ENCODE measurements around the gene TPCN2.

Gene TPCN2

DNA sequence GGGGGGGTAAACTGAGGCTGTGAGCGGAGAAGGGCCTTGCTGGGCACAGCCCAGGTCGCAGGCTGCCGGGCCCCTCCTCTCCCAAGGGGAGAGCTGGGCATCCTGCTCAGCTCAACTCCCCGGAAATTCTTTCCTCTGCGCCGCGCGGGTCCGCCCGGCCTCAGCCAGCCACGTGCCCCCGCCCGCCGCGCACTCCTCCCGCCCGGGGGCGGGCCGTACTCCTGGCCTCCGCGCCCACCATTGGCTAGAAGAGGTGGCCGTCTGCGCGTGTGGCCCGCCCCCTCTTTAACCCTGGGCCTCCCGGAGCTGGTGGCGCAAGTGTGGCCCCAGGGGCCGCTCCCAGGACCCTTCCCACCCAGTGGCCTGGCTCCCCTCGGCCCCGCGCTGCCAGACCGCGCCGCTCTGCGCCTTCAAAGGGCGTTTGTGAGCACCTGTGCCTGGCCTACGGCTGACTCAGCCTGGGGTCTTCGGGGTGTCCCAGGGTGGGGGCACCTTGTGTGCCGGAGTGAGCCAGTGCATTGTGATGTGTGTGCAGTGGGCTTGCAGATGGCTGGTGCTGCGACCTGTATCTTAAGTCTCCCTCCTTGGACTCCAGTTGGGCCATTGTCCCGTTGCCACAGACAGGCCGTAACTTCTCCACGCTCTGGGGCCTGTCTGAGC is 37.6 kb upstream of the TPCN2 start:
- DNase-seq, result peak; percentile 47

DNA sequence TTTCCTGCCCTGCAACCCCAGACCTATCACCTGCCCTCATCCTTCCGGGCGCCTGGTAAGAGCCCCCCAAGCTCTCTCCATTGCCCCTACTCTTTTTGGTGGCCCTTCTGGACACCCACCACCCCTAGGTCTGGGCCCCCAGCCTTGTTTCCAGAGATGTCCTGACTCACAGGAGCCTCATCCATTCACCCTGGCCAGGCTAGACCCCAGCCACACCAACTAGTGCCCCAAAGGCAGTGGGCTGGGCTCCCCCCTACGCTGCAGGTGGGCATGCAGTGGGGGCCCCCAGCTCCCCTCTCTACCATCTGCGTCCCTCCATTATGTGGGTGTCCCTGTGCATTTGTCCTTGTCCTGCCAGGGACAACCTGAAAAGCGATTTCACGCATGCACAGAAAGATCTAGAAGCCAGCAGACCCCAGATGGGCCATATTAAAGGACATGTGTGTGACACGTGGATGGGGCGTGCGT is 37.1 kb upstream of the TPCN2 start:
- no peak for DNase-seq

DNA sequence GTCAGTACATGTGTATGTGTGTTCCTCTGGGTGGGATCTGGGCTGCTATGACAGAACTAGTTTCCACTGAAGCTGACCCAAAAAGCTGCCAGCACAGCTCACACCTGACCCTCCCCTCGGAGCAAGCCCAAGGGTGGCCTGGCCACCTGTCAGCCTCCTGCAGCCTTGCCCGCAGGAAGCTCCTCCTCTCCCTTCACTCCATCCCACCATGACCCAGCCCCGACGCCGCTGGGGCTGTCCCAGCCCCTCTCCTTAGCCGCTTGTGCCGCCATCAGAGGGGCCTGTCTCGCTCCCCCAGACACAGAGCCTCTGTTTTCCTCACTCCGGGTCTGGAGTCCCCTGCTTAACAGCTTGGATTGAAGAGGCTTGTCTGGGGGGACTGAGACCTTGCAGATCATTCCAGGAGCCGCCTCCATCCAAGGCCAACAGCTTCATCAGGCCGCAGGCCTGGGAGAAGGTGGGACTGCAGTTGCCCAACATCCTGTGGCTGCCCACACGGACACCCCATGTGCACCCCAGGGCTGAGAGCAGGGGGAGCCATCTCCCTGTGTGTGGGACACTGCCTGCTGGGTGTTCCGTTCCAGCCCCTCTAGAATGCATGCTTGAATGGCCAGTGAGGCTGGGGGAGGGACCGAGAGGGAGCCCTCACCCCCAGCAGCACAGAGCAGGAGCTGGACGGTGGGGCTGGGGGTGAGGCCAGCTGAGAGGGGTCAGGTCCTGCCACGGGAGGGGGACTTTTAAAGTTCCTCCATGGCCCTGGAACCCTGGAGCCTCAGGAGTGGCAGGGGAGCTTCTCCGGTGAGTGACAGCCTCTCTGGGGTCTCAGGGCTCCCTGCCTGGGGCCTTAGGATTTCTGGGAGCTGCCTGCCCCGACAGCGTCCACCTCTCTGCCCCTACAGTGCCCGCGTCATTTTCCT is 36.4 kb upstream of the TPCN2 start:
- no peak for DNase-seq

DNA sequence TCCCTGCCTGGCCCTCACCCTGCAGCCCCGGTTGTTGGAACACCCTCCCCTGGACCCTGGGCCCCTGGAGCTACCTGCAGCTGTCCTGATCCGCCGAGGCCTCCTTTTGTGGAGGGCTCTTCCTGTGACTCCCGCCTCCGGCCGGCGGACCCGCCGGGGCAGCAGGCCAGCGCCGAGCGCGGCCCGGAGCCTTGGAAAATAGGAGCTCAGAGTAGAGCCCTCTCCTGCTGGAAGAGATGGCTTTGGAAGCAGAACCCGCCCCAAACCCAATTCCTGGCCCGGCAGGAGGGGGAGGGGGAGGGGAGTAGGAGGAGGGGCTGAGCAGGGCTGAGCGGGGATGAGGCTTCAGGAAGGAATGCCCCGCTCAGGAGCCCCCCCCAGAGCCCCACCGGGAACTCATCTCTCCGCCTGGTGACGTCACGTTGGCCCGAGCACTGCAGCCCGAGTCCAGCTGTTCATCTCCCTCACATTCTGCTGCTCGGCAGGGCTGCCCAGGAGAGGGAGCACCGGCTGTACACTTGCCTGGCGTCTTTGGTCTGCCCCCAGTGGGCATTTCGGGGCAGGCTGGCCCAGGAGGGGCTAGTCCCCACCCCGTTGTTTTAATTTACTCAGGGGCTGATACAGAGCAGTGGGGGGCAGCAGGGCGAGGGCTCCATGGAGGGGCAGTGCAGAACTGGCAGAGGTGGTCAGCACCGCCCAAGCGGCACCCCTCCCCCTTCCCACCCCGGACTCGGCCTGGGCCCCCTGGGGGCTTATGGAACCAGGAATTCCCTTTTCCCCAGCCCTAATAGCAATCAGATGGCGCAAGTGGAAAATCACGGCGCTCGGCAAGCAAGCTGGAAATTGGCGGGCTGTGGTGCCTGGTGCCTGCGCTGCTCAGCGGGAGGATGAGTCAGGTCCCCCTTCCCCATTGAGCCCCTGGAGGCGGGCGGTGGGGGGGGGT is 35.5 kb upstream of the TPCN2 start, which contains the start of gene MRGPRF:
Gene MRGPRF, minus strand, starts transcription at position 238 of the 943 bp plus-strand sequence. CDS start 3,345 bp downstream, outside the sequence.
- DNase-seq, result no peak

DNA sequence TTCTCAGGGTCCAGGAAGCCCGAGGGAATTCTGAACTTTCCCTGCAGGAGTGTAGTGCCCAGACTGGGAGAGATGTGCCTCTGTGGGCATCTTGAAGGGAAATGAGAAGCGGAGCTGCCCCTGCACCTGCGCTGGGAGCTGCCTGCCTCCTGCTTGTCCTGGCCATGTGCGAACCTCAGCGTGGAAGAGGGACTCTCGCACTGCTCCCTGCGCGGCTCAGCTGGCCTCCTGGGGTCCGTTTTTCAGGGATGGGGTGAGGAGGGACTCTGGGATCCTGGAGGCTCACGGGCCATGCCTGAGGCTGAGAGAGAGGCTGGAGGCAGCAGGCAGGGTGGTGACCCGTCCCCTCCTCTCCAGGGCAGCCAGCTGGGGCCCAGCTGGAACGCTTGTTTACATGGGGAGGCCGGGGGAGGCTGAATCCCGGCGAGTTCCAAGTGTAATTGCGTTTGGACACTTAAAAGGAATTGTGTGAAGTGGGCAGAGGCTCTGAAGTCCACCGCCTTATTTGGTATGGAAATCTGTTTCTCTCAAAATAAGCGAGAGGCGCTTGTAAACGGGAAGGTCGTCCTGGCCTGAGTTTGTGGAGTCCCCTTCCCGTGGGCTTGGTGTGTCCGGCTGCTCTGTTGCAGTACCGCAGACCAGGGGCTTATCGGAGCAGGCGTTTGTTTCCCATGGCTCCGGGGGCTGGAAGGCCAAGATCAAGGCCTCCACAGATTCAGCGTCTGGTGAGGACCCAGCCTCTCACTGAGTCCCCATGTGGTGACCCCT is 34.5 kb upstream of the TPCN2 start:
- no peak for DNase-seq

DNA sequence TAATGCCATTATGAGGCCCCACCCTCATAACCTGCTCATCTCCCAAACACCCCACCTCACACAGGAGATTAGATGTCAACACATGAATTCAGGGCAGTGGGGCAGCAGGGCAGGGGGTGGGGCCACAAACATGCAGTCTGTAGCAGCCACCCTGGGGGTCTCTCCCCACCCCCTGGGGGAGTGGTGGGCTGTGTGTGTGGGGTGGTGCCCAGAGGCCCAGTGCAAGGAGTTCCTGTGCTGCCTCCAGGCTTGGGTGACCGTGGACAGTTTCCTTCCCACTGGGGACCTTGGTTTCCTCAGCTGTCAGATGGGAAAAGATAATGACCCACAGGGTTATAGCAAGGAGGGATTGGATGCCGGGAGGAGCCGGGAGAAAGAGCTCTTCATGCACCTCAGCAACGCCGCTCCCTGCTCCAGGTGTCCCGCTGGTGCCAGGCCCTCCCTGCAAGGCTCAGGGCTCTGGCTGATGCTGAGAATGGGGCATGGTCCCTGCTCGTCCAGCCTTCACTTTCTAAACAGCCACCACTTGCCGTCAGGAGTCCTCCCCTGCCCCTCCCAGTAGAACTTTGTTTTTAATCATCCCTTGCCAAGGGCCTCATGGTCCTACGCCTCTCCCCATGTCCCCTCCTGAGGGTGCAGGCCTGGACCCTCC is 33.7 kb upstream of the TPCN2 start:
- no peak for DNase-seq

DNA sequence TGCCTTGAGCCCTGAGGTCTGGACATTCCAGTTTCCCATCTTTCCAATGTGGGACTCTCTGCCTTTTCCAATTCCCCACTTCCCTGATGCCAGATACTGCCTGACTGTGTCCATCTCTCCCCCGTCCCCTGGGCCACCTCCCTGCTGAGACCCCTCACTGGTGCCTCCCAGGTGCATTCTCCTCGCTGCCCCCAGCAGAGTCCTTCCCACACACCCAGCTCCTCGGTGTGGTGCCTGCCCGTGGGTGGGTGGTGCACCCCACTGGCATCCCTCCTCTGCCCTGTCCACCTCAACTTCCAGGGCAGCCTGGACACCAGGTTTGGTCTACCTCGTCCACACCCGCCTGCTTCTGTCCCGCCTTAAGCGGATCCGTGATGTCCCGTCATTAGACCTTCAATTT is 30.8 kb upstream of the TPCN2 start:
- no peak for DNase-seq

DNA sequence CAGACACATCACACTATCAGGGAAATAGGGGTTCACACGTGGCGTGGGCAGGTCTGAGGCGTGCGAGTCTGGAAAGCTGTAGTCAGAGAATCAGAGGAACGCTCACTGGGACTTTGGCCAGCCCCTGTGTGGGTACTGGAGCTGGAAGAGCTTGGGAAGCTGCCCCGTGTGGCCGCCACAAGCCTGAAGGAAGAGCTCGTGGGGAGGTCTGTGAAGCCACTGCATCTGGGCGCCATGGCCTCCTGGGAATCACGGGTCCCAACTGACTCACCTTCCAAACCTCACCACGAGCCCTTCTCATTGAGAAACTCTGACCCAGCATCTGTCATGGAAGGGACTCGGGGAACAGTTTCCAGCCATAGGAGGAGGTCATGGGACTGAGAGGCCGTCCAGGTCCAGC is 29.8 kb upstream of the TPCN2 start:
- DNase-seq, result no peak

DNA sequence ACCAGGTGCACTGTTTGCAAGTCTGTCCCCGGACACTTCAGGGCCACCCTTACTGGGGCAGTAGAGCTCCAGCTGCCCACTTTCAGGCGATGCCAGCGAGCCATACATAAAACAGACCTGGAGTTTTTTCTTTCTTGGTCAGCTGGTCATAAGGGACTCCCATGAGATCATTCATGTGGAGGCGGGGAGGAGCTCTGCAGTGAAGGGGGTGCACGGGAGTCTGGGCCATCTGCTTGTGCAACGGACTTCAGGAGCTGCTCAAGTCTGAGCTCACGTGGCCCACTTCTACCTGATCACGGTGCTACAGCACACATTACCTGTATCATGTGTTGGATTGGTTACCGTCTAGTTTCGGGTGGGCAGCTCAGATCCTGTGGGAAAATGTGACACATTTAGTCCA is 26.5 kb upstream of the TPCN2 start:
- DNase-seq, result no peak

DNA sequence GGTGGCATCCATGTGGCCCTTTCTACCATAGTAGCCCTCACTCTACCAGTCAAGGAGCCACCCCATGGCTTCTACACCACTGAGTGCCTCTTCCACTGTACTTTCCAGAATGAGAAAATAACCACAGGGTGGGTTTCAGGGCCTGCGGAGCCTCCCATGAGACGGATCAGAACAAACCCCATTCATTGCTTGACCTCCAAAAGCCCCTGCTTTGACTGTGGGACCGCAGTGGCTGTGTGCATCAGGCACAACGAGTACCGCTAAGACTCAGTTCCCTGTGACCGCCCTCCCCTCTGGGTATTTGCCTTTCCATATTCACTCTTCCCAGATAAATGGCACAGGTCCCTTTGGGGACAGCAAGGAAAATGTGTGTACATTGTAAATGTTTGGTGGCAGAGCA is 24.2 kb upstream of the TPCN2 start:
- no peak for DNase-seq

DNA sequence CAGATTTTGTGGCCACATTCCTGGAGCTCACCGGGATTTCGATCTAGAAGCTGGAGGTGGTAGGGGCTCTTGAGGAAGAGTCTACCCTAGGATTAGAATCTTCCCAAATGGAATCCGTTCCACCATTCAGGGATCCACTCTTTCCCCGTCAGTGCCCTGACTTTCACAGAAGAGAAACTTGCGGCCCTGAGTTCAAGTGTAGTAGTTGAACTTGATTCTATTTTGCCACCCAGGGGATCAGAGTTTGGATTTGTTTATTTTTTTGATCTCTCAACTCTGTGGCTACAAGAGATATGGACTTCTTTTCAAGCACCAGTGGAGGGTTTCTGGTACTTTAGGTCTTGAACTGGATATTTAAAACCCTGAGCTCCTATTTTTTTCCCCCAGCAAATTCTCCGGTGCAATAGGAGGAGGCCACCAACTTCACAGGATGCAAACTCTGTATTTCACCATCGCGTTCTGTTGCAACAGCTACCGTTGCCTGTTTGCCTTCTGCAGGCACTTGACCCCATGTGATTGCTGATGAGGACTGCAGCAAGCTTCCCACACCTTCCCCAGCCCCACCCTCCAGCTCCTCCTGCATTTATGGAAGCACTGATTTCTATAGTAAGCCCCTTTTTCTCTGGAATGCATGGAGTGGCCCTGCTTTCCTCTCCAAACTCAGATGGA is 20.9 kb upstream of the TPCN2 start:
- no peak for DNase-seq

DNA sequence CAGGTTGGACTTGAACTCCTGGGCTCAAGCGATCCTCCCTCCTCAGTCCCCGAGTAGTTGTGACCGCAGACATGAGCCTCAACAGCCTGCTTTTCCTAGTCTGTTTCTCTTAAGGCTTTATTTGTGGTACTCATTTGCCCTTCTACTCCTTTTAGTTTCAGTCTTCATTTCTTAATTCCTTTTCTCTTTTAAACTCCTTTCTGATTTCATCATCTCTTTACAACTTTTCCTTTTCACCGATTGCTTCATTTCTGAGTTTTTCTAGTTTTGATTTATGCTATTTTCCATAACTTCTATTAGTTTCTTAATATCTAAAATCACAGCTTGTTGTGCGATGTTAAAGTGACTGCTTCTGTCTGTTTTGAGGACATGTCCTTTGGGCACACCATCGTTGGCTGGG is 18.4 kb upstream of the TPCN2 start:
- DNase-seq, result no peak

DNA sequence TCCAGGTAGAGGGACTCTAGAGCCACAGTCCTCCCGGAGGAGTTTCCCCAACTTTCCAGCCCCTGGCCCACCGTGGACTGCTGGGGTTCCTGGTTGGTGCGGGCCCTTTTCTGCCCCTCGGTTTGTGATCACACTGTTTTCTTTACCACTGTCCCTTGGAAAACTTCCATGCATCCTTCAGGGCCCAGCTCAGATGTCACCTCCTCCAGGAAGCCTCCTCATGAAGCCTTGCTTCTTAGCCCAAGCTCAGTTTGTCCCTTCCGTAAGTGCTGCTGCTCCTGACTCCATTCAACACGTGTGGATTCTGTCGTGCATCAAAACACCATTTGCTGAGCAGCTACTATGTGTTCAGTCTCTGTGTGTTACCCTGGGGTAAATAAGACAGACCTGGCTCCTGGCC is 15.9 kb upstream of the TPCN2 start:
- no peak for DNase-seq

DNA sequence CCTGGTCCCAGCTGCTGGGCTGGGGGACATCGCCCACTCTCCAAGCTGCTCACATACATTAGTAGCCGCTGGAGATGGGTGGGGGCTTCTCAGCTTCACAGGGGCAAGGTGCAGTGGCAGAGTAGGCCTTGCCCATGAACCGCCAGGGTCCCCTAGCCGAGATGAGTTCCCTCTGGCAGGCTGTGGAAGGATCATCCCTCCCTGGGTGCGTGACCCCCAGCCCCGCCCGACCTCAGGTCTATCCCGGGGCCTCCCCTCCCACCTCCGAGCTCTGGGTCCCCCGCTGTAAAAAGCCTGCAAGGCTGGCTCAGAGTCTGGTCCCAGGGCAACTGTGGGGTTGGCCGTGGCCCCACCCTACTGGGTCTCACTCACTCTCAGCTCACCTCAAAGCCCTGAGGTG is 15.3 kb upstream of the TPCN2 start:
- DNase-seq, result no peak

DNA sequence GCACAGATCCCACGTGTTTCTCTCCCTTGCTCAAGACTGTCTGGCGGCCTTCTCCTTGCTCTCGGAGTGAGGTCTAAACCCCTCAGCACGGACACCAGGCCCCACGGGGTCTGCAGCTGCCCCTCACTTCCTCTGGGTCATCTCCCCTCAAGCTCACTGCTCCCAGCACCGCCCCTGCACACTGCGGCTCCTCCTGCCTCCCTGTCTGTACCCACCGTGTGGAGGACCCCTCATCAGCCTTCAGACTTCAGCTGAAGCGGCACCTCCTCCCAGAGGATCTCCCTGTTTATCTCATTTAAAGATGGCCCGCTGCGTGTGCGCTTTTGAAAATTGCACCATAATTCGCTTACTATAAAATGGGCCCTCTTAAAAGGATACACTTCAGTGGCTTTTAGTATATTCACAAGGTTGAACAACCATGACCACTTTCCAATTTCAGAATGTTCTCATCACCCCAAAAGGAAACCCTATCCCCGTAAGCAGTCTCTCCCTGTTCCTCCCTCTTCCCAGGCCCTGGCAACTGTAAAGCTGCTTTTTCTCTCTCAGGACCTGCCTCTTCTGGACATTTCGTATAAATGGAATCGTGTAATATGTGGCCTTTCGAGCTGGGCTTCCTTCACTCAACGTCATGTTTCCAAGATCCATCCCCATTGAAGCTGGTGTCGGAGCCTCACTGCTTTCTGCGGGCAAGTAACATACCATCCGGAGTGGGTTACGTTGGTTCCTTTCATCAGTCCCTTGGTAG is 14.4 kb upstream of the TPCN2 start:
- DNase-seq, result no peak

DNA sequence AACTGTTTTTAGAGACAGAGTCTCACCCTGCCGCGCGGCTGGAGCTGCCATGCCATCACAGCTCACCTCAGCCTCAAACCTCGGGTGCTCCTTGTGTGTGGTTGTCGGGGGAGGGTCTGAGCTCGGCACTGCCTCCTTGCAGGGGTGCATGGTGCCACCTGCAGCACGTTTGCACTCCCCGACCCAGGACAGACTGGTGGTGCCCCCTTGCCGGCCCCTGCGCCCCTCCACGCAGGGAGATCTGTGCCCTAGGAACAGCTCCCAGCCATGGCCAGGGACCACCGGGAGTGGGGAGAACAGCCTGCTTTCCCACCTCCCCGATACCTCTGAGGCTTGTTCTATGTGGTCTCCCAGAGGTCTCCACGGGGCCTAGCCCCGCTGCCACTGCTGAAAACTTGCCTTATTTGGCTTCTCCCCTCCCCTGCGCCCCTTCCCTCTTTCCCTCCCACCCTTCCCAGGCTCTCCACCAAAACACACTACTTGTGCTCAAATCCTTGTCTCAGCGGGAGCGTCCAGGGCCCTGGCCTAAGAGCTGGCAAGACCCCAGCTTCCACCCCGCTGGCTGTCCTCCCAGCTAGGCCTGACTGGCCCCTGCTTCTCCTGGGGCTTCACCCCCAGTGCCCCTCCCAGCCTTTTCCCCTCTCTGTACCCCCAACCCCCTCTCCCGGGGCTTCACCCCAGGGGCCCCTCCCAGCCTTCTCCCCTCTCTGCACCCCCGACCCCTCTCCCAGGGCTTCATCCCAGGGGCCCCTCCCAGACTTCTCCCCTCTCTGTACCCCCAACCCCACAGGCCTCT is 13.4 kb upstream of the TPCN2 start:
- no peak for DNase-seq

DNA sequence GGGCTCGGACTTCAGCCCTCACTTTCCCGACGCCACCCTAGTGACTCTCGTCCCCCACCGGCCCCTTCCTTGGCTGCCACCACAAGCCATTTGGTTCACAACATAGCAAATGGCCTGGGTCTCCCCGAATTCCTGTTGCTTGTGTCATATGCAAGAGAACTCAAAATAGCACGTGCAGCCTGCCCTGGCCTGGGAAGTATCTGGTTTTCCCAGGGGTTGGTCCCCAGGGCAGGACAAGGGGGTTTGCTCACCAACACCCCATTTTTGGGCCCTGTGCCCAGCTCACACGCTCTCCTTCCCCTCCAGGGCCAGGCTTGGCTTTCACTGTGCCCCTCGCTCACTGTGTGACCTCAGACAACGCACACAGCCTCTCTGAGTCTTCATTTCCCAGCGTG is 12.8 kb upstream of the TPCN2 start:
- DNase-seq, result no peak

DNA sequence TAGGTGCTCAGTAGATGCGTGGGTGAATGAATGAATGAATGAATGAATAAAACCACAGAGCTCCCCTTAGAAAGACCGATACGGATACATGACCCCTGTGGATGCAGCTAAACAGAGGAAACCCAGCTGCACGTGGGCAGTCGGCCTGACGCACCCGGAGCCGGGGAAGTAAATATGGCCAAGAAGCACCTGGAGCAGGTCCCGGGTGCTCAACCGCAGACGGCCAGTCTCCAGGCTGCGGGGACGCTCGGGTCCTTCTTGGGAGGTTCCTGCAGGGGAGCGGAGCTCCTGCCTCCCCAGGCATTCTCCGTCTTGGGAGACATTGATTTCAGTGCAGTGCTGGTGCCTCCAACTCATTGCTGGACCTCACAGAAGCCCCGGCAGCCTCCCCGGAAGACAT is 11.7 kb upstream of the TPCN2 start:
- no peak for DNase-seq

DNA sequence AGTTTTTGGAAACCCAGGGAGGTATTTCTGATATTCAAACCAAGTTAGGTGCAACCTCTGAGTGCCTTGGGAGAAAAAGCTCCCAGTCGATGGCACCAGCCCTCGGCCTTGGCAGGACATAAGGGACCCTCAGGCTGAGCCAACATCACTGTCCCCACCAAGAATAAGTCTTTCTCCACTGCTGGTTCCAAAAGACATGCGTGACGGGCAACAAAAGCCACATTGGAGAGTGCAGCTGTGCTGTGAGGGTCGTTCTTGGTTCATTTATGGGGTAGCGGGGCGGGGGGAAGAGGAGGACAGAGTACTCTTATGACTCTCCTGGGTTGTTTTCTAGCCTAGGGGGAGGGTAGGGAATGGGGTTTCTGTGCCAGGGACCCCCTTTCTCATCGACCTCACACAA is 11.2 kb upstream of the TPCN2 start:
- no peak for DNase-seq

DNA sequence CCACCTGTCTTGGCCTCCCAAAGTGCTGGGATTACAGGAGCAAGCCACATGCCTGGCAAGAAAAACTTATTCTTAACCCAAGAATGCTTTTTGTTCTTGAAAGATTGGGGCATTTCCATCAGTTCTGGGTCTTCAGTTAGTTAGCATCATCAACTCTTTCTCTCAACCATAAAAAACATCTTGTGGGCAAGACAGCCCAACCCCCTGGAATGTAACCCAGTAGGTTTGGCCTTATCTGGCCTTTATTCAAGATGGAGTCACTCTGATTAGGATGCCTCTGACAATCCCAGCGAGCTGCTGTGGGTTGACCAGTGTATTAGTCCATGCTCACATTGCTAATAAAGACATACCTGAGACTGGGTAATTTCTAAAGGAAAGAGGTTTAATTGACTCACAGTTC is 9.2 kb upstream of the TPCN2 start:
- DNase-seq, result no peak
